GM20000 (cell line): ENCODE measurements around the gene WDR6.
A peak's percentile ranks its signal among the peaks of the same experiment; 100 is the strongest.

Source experiments
- DNase-seq: peaks from one replicate; pipeline ENCODE4 v3.0.0; 2012; ENCODE audit warnings: low spot score
- CTCF ChIP-seq: IDR thresholded peaks from 2 replicates; pipeline ENCODE4 v1.5.1; 2012; ENCODE audit warnings: mild to moderate bottlenecking, control low read depth; ENCODE audit errors: extremely low read depth, missing control alignments

WDR6 gene

DNA sequence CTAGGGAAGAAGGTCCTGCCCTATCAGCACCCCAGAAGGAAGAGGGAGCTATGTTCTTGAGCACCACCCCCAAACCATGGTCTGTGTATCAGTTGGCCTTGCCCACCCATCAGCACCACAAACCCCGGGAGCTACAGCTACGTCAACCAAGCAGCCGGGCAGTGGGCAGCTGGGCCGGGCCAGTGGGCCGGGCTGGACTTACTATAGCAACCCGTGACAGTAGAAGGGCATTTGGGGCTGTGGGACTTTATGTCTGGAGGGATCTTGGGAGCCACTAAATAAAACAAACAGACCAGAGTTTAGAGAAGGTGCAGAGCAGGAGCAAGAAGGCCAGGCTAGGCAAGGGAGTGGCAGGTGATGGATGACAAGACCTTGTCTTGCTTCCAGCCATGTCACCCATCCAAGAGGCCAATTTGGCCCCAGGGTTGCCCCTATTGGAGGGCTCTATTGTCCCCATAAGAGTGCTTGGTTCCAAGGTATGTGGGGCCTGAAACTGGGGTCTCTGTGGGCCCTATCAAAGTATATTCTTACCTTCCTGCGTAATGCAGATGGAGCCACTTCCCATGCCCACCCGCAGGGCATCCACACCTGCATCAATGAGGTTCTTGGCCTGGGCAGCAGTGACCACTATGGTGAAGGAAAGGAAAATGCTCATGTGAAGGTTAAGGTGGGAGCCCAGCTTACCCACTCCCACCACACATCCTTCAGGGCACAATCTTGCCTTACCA, 18.8 kb downstream of the WDR6 start:
- DNase-seq = no peak

GRCh38 chr3:49026536-49026935, 19.3 kb downstream of the WDR6 start:
- no peak for DNase-seq
- TF ChIP-seq CTCF = no peak

More for the DNA sequence above, 18.8 kb downstream of the WDR6 start:
- no peak for TF ChIP-seq CTCF

DNA sequence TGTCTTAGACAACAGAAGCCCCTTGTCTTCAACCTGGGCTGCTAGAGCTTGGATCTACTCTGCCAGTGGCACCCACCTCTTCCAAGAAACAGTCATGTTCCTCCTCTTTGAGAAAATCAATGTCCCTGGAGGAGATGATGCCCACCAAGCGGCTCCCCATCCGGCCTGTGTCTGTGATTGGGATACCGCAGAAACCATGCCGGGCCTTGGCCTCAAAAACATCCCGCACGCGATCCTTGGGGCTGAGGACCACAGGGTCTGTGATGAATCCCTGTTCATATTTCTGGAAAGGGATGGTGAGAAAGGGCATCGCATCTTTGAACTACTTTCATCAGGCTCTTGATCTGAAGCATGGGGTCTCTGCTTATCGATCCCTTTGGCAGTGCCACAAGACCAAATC, 20.4 kb downstream of the WDR6 start:
- TF ChIP-seq CTCF = no peak
- DNase-seq = no peak

DNA sequence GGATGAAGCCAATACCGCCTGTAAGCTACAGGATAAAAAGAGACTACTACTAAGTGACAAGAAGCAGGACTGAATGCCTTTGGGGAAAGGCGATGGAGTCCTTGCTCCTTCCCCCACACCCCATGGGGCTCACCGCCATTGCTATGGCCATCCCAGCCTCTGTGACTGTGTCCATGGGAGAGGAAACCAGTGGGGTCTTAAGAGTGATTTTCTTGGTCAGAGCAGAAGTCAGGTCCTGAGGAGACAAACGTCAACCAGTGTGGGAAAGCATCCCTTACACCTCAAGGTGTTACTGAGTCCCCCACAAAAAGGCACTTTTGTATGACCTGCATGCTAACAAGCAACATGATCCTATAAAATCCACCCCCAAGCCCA, 21.1 kb downstream of the WDR6 start:
- no peak for TF ChIP-seq CTCF
- no peak for DNase-seq

DNA sequence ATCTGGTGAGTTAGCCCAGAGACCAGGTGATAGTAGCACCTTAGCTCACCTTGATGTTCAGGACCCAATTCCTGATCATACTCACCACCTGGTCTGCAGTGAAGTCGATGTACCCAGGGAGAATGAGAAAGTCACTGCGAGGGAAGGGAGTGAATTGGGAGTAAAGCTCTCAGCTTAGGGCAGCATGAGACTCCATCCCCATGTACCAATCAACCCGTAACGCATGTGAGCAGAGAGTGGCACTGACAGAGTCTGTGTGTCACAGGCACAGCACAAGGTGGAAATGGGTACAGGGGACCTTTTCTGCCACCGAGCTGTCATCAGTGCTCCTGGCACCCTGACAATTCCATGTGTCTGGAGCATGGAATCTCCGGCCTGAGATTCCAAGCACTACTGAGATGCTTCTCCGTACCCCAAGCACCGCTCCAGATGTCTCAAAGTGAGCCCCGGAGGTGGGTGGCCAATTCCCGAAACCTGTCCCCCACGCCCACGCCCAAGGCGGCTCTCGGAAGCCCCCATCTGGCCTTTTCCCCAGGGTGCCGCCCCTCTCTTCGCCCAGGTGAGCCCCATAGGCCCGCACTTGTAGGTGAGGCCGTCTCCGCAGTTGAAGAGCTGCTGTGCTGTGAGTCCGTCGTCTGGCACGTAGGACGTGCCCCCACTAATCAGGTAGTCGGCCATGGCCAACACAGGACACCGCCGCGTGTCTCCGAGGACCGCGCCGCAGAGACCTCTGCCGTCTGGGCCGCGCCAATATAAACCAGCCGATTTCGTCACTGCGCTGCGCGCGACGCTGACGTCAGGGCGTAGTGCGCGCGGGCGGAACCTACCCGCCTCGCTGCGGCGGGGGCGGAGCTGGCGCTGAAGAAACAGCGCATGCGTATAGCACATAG, 21.7 kb downstream of the WDR6 start, which contains the start of gene IMPDH2:
Gene IMPDH2 (minus strand): TSS at position 726 of the 890 bp plus-strand sequence. CDS start 48 bp downstream, at position 678.
- peak; percentile 89 for DNase-seq

GRCh38 chr3:49029563-49029884, 22.3 kb downstream of the WDR6 start:
- no peak for DNase-seq
- TF ChIP-seq CTCF = no peak

More for the DNA sequence above, 21.7 kb downstream of the WDR6 start, which contains the start of gene IMPDH2:
- no peak for TF ChIP-seq CTCF

DNA sequence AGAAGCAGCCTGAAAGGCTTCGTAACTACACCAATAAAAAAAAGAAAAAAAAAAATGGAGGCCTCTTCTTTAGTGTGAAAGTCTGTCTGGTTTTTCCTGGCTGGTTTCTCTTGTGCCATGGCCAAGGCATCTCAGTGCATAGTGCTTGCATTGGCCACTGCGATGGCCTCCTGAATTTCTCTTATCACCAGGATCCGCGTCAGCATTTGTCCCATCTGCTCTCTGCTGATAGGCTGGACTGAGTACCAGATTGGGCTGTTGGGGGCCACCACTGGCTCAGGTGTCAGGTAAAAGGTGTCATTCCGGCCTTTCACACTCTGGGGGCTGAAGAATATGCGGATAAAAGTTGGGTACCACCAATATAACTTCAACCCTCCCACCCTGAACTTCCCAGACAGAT, 23.1 kb downstream of the WDR6 start:
- no peak for DNase-seq
- TF ChIP-seq CTCF = no peak
